Osteocyte (in vitro differentiated cells): ENCODE data around the gene AGXT2. TPM values are rescaled to one million over a fixed set of nuclear protein-coding genes. Genes with fewer than 3 reads are reported as not detected.

Source experiments
- DNase-seq: peaks from one replicate; pipeline ENCODE4 v3.0.0; 2021; ENCODE audit warnings: mixed read lengths; ENCODE audit not compliant: unreplicated experiment; ENCODE audit errors: extremely low spot score
- H3K27ac Mint-ChIP-seq: one replicate; pipeline ENCODE4 v1.8.0; 2021; ENCODE audit warnings: mild to moderate bottlenecking, mixed read lengths; ENCODE audit not compliant: unreplicated experiment
- H3K27me3 Mint-ChIP-seq: one replicate; pipeline ENCODE4 v1.8.0; 2021; ENCODE audit warnings: mixed read lengths; ENCODE audit not compliant: unreplicated experiment
- H3K36me3 Mint-ChIP-seq: one replicate; pipeline ENCODE4 v1.8.0; 2021; ENCODE audit warnings: mixed read lengths; ENCODE audit not compliant: unreplicated experiment
- H3K4me1 Mint-ChIP-seq: one replicate; pipeline ENCODE4 v1.8.0; 2021; ENCODE audit warnings: mixed read lengths; ENCODE audit not compliant: unreplicated experiment
- H3K4me3 Mint-ChIP-seq: one replicate; pipeline ENCODE4 v1.8.0; 2021; ENCODE audit warnings: mild to moderate bottlenecking, moderate library complexity, mixed read lengths; ENCODE audit not compliant: unreplicated experiment
- H3K9me3 Mint-ChIP-seq: one replicate; pipeline ENCODE4 v1.8.0; 2021; ENCODE audit warnings: mixed read lengths; ENCODE audit not compliant: unreplicated experiment
- total RNA-seq: library from RNA; stranded (reverse); gene quantifications from 2 replicates; pipeline ENCODE4 v1.2.1, GENCODE V29; 2021
- TF ChIP-seq, protein P1 (sequence below): fragments of 200-600 bp; sonication (generic); IDR thresholded peaks from 2 replicates; pipeline ENCODE4 v1.5.0; 2021; ENCODE audit warnings: antibody characterized with exemption, mild to moderate bottlenecking, moderate library complexity

AGXT2 gene
- total RNA-seq, 1 donor from 2014 or later, result not detected

DNA sequence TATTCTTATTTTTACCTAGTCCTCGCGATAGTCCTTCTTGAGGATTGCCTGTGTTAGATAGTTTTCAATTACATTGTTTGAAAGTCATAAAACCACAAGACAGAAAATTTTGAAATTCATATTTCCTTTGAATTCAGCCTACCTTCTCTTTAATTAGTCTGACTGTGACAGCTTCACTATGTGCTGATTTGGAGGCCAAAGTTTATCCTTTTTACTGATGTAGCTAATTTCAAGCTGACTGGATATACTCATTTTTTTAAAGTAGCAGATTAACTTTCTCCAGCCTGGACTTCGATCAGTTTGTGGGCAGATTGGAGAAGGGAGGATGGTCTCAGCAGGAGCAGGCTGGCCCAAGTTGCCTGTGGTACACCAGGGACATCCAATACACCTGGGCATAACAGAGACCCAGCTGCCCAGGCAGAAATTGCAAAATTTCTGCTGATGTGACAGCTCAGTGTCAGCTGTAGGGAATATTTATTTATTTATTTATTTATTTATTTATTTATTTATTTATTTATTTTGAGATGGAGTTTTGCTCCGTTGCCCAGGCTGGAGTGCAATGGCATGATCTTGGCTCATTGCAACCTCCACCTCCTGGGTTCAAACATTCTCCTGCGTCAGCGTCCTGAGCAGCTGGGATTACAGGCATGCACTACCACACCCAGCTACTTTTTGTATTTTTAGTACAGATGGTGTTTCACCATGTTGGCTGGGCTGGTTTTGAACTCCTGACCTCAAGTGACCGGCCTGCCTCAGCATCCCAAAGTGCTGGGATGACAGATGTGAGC lies 24.2 kb downstream of the AGXT2 start:
- no peak overlapping the region for H3K27ac Mint-ChIP-seq
- no peaks in the 10 kb centered on the region for H3K36me3 Mint-ChIP-seq
- no peaks in the 10 kb centered on the region for H3K4me1 Mint-ChIP-seq
- H3K9me3 Mint-ChIP-seq, result no peaks in the 10 kb centered on the region
- TF ChIP-seq, protein P1, sequence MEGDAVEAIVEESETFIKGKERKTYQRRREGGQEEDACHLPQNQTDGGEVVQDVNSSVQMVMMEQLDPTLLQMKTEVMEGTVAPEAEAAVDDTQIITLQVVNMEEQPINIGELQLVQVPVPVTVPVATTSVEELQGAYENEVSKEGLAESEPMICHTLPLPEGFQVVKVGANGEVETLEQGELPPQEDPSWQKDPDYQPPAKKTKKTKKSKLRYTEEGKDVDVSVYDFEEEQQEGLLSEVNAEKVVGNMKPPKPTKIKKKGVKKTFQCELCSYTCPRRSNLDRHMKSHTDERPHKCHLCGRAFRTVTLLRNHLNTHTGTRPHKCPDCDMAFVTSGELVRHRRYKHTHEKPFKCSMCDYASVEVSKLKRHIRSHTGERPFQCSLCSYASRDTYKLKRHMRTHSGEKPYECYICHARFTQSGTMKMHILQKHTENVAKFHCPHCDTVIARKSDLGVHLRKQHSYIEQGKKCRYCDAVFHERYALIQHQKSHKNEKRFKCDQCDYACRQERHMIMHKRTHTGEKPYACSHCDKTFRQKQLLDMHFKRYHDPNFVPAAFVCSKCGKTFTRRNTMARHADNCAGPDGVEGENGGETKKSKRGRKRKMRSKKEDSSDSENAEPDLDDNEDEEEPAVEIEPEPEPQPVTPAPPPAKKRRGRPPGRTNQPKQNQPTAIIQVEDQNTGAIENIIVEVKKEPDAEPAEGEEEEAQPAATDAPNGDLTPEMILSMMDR, result no peak
- no peak for DNase-seq
- H3K27me3 Mint-ChIP-seq, result peaks cover 17% of the 10 kb centered on the region
- no peak overlapping the region for H3K4me3 Mint-ChIP-seq

DNA sequence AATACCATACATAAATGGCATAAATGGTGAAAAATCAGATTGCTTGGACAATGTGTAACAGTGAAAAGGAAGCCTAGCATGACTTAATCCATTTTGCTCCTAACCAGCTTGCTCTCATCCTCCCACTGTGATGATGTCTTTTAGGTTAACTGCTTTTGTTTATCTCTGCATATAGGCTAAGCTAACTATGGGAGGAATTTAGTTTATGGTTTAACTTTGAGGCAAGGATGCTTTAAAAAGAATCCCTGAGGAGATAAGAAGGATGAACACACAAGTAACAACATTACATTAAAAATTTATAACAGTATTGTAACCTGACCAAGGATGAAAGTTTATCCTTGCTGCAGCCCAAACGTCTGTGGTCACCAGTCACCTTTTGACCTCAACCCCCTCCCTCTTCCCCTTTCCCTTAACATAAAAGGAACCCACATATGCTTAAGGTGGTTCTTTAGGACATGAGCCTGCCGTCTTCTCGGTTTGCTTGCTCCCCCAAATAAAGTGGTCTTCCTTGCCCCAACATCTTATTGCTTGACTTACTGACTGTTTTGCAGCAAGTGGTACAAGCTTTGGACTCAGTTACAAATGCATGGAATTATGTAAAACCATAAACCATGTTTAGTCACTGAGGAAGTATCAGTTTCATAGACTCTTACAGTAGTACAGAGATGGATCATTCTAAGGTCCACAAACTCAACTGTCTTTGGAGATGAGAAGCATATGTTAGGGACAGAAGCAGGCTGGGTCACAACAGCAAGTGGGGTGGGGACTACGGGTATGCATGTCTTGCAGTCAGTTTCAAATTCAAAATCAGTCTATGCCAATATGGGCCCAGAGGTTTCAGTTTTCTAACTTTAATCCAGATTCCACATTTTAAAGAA lies 31.3 kb downstream of the AGXT2 start:
- H3K9me3 Mint-ChIP-seq, result no peaks in the 10 kb centered on the region
- TF ChIP-seq, protein P1, result no peak
- no peak overlapping the region for H3K27ac Mint-ChIP-seq
- no peaks in the 10 kb centered on the region for H3K36me3 Mint-ChIP-seq
- H3K4me1 Mint-ChIP-seq, result no peaks in the 10 kb centered on the region
- H3K4me3 Mint-ChIP-seq, result no peak overlapping the region
- DNase-seq, result no peak
- peaks cover 6% of the 10 kb centered on the region for H3K27me3 Mint-ChIP-seq

DNA sequence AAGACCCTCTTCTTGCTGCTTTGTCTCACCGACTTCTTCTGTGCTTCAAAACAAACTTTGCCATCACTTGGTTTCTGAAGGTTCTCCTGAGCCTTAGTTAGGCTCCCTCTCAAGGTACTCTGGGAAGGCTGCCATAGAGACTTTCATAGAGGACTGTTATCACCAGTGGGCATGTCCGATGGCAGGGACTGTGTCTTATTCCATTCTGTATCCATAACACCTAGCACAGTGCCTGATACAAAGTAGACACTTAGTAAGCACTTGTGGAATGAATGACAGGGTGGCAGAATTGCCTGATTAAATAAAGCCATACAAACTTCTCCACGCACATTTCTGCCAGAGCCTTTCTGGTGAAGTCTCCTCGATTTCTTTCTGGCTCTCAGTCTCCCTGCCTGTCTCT lies 32.7 kb downstream of the AGXT2 start:
- peaks cover 6% of the 10 kb centered on the region for H3K27me3 Mint-ChIP-seq
- H3K9me3 Mint-ChIP-seq, result no peaks in the 10 kb centered on the region
- H3K4me3 Mint-ChIP-seq, result no peak overlapping the region
- no peaks in the 10 kb centered on the region for H3K36me3 Mint-ChIP-seq
- no peak overlapping the region for H3K27ac Mint-ChIP-seq
- no peaks in the 10 kb centered on the region for H3K4me1 Mint-ChIP-seq
- TF ChIP-seq, protein P1, result no peak
- DNase-seq, result no peak

DNA sequence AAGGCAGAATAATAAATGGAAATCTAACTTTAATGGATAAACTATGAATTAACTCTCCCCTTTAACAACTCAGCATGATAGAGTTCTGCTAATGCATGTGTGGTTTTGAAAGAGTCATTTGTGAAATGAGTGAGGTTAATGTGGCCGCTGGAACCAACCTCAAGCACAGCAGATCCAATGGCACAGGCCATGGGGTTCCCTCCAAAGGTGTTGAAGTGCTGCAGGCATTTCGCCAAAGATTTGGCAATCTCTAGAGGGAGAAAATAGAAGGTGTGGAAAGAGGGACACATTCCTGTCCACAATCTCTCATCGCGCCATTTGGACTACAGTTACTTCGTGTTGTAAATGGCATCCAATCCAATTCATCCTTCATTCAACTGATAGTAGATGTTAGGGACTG lies 35.0 kb downstream of the AGXT2 start:
- no peak overlapping the region for H3K27ac Mint-ChIP-seq
- H3K9me3 Mint-ChIP-seq, result no peaks in the 10 kb centered on the region
- H3K27me3 Mint-ChIP-seq, result peaks cover 14% of the 10 kb centered on the region
- H3K36me3 Mint-ChIP-seq, result no peaks in the 10 kb centered on the region
- H3K4me3 Mint-ChIP-seq, result no peak overlapping the region
- DNase-seq, result no peak
- no peaks in the 10 kb centered on the region for H3K4me1 Mint-ChIP-seq
- TF ChIP-seq, protein P1, result no peak

GRCh38 chr5:35012365-35012764 lies 35.4 kb downstream of the AGXT2 start:
- Mint-ChIP-seq H3K27ac (no peak overlapping the region), H3K27me3 (peaks cover 15% of the 10 kb centered on the region), H3K4me1 (no peaks in the 10 kb centered on the region), H3K9me3 (no peaks in the 10 kb centered on the region), H3K4me3 (no peak overlapping the region), H3K36me3 (no peaks in the 10 kb centered on the region)
- no peak for DNase-seq
- TF ChIP-seq, protein P1, result no peak
